Bronchial epithelial cell (primary cell): ENCODE measurements around the gene LSG1. TPM values are rescaled to one million over a fixed set of nuclear protein-coding genes. Genes with fewer than 3 reads are reported as not detected.

Experiments
- DNase-seq: peaks from one replicate; pipeline ENCODE4 v3.0.0-alpha.2; 2010; ENCODE audit warnings: low read depth
- FAIRE-seq: peaks from 2 replicates; lab custom pipeline; 2011; peaks lifted over from hg19 to GRCh38; lab: Jason Lieb, UNC
- H3K27me3 ChIP-seq: 2 replicates; pipeline ENCODE4 v1.5.1; 2011; ENCODE audit warnings: low read length; ENCODE audit not compliant: control insufficient read depth, insufficient read depth
- H3K36me3 ChIP-seq: 2 replicates; pipeline ENCODE4 v1.5.1; 2011; ENCODE audit warnings: low read length; ENCODE audit not compliant: control insufficient read depth, insufficient read depth
- H3K4me3 ChIP-seq: 2 replicates; pipeline ENCODE4 v1.5.1; 2011; ENCODE audit warnings: mild to moderate bottlenecking, low read depth, low read length, control low read depth
- total RNA-seq: library from RNA; depleted of rRNA; stranded (reverse); fragments of >200 nt; gene quantifications from 2 replicates; pipeline ENCODE4 v1.2.1, GENCODE V29; 2014
- TF ChIP-seq, protein P1 (sequence below): IDR thresholded peaks from 2 replicates; pipeline ENCODE4 v1.5.1; 2011; ENCODE audit warnings: mild to moderate bottlenecking, moderate library complexity, low read length, control low read depth, inconsistent platforms; ENCODE audit not compliant: insufficient read depth, severe bottlenecking

The LSG1 gene
- total RNA-seq, 1 donor from 2014 or later, result 50.3 TPM

- TF ChIP-seq, protein P1, sequence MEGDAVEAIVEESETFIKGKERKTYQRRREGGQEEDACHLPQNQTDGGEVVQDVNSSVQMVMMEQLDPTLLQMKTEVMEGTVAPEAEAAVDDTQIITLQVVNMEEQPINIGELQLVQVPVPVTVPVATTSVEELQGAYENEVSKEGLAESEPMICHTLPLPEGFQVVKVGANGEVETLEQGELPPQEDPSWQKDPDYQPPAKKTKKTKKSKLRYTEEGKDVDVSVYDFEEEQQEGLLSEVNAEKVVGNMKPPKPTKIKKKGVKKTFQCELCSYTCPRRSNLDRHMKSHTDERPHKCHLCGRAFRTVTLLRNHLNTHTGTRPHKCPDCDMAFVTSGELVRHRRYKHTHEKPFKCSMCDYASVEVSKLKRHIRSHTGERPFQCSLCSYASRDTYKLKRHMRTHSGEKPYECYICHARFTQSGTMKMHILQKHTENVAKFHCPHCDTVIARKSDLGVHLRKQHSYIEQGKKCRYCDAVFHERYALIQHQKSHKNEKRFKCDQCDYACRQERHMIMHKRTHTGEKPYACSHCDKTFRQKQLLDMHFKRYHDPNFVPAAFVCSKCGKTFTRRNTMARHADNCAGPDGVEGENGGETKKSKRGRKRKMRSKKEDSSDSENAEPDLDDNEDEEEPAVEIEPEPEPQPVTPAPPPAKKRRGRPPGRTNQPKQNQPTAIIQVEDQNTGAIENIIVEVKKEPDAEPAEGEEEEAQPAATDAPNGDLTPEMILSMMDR, result no peak
- DNase-seq (no peak), FAIRE-seq (no peak)
- Histone ChIP-seq H3K4me3 (no peak overlapping the region), H3K27me3 (no peaks in the 10 kb centered on the region), H3K36me3 (no peaks in the 10 kb centered on the region)
Measured at GRCh38 chr3:194619741-194620140, 52.2 kb downstream of the LSG1 start.

DNA sequence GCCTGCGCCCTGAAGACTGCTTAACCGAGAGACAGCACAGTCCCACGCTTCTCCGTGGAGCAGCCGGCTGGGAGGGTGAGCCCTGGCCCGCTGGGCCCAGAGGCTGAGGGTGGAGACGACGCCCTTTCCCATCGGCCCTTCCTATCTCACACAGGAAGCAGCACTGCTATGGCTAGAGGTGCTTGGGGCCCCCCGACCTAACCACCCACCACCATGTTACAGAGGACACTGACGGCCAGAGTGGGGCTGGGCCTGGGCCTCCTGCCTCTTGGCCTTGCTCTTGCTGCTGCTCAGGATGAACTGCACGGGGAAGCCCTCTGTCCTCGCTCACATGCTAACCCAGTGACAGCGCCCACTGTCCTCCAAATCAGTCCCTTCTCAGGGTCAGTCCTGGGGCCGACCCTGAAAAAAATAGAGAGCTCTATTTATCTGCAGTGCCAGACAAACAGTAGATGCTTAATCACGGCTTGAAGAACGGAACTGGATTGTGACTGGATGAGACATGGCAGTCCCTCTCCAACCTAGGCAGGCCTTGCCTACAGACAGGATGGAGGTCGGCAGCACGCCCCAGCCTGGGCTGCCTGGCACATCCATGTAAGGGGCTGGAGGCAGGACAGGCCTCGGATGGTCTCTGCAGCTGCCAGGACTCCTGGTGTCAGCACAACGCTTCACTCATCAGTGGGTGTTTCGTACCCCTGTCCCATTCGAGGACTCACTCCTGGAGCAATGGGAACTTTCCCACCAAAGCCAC is 53.0 kb downstream of the LSG1 start:
- H3K36me3 ChIP-seq, result no peaks in the 10 kb centered on the region
- no peak for FAIRE-seq
- DNase-seq, result no peak

GRCh38 chr3:194617827-194618226 is 54.2 kb downstream of the LSG1 start:
- DNase-seq (peak; percentile 24), FAIRE-seq (no peak)
- TF ChIP-seq, protein P1, result no peak
- Histone ChIP-seq H3K27me3 (no peaks in the 10 kb centered on the region), H3K4me3 (no peak overlapping the region), H3K36me3 (no peaks in the 10 kb centered on the region)

More for the DNA sequence above, 53.0 kb downstream of the LSG1 start:
- TF ChIP-seq, protein P1, result no peak
- H3K27me3 ChIP-seq, result no peaks in the 10 kb centered on the region
- H3K4me3 ChIP-seq, result no peak overlapping the region

- FAIRE-seq, result no peak
Measured at GRCh38 chr3:194617143-194617671, 54.8 kb downstream of the LSG1 start.

DNA sequence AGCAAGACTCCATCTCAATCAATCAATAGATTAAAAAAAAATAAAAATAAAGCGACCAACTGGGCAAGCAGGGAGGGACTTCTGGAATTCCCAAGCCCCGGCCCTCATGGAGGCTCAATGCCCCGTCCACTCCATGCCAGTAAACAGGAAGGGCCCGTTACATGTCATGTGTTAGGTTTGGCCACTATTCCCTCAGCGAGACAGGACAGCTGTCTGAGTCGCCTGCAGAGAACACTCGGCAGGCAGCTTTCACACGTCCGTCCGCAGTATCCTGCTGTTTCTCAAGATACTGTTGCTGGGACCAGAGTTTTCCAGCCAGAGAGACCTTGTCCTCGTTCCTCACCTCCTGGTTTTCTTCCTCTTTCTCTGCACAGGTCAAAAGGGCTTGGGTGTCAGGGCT is 56.8 kb downstream of the LSG1 start:
- H3K27me3 ChIP-seq, result no peaks in the 10 kb centered on the region
- FAIRE-seq (no peak), DNase-seq (no peak)
- H3K4me3 ChIP-seq, result no peak overlapping the region
- no peaks in the 10 kb centered on the region for H3K36me3 ChIP-seq
- TF ChIP-seq, protein P1, result no peak

More at GRCh38 chr3:194617143-194617671, 54.8 kb downstream of the LSG1 start:
- Histone ChIP-seq H3K36me3 (no peaks in the 10 kb centered on the region), H3K4me3 (no peak overlapping the region), H3K27me3 (no peaks in the 10 kb centered on the region)
- DNase-seq, result no peak
- TF ChIP-seq, protein P1, result no peak
